ENCODE measurements around the gene MAP3K7CL.

Gene MAP3K7CL

DNA sequence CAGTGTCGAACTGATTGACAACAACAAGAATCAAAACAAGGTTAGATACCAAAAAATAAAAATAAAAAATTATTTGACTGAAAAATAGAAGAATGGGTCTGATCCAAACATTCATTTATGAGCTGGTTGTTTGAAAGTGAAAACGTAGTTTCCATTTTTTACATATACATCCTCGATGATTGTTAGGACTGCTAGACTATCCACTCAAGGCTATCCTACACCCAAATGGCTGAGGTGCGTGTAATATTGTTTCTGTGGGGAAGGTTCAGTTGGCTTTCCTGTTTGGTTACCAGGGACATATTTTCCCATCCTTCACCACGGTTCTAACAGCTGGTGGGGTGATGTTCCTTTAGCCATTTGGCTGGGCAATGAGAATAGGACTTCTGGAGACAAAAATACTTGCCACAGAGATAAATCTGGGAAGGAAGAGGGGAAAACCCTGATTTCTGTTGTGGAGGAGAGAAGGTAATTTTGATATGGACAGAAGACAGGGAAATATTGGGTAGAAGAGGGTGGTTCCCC, 66.3 kb downstream of the MAP3K7CL start:
- no peak for DNase-seq (ENCODE audit: low read depth)

DNA sequence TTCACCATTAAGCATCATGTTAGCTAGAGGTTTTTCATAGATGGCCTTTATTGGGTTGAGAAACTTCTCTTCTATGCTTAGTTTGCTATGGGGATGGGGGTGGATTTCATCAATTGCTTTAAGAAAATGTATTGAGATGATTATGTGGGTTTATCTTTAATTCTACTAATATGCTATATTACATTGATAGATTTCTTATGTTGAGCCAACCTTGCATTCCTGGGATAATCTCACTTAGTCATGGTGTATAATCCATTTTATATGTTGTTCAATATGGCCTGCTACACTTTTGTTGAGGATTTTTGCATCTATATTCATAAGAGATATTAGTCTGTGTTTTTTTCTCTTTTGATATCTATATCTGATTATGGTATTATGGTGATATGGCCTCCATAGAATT, 70.7 kb downstream of the MAP3K7CL start:
- DNase-seq (ENCODE audit: low read depth): no peak

DNA sequence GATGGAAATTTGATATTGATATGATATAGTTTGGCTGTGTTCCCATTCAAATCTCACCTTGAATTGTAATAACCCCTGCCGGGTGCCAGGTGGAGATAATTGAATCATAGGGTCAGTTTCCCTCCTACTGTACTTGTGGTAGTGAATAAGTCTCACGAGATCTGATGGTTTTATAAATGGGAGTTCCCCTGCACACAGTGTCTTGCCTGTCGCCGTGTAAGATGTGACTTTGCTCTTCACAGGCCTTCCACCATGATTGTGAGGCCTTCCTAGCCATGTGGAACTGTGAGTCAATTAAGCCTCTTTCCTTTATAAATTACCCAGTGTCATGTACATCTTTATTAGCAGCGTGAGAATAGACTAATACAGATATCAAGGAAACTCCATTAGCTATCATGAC, 74.6 kb downstream of the MAP3K7CL start:
- no peak for DNase-seq (ENCODE audit: low read depth)

DNA sequence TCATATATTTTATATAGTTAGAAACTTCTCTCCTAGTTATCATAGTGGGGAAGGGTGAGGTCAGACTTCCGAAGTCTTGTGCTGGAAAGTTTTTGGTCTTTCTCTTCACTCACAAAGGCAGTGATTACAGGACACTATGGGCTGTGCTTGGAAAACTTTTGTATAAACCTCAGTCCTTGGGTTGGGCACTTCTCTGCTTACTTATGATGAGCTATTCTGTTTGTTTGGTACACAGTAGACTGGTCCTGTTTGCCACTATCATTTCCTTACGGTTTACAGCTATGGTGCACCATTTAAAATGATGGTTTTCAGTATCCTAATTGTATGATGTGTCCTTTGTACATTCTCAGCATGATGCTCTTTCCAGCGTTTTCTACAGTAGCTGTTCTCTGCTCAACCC, 75.5 kb downstream of the MAP3K7CL start:
- DNase-seq (ENCODE audit: low read depth): no peak

DNA sequence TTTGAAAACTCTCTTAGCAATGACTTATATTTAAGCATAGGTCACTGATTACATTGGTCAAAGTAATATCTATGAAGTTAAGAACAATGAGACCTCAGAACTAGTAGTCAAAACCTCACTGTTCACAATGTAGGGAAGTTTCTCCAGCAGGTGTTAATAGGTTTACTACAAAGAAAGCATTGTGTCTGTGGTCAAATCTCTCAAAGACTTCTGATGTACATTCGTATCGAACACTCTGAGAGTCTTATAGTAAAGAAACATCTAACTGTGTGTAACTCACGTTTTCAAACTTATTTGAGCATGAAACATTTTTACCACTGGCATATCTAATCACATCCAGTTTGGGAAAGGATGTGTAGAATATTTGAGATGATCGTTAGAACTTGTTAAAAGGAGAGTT, 76.0 kb downstream of the MAP3K7CL start:
- no peak for DNase-seq (ENCODE audit: low read depth)

DNA sequence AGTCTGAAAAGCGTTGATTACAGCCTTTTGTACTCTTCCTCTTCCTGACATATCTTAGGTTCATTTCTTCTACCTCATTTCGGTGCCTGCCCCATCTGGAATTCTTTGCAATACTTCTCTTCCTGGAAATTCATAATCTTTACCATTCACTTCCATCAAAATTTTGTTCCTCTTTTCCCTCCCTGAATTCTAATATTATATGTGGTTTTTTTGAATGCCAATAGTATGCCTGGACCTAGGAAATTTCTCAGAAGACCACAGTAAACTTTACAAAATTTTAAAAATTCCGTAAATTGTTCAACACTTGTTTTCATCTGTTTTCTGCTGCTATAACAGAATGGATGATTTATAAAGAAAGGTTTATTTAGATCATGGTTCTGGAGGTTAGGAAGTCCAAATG, 76.8 kb downstream of the MAP3K7CL start:
- no peak for DNase-seq (ENCODE audit: low read depth)

DNA sequence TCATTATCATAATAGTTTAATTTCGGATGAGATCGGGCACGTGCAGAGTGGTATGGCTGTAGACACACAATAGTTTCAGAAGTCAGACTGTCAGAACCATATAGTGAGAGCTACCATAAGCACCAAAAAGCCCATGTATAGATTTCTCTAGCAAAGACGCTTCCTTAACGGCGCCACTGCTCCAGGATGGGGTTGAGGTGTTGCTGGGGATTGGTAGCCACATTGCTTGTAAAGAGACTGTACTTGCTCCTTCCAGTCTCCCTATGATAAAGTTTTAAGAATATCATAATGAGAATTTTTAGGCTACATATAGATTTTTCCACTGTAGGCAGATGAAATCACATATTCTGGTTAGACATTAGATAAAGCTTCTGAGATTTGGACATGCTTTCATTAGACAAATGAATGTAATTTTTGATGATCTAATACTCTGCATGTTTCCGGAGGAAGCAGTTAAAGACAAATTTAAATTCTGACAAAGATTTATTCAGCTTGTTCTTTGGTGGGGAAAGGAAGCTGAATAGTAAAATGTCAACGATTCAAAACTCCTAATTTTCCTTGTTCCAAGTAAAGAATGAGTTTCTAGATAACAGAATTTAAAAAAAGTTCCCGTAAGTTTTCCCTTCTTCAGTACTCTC, 77.7 kb downstream of the MAP3K7CL start:
- DNase-seq (ENCODE audit: low read depth): no peak

DNA sequence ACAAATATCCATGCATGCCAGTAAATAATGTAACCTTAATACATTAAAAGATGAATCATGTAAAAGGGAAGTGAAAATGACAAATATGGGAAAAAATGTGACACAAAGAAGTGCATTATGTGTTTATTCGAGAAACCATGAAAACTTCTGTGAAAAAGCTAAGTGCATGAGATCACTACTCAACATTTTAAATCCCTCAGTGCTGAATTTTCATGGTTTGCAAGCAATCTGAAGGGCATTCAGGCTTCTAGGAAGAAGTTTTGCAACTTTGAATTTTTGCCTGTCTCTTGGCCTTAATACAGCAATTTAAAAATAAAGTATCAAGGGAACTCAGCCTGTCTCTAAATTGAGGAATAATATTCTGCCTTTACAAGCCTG, 78.2 kb downstream of the MAP3K7CL start:
- peak; percentile 93 for DNase-seq (ENCODE audit: low read depth)

DNA sequence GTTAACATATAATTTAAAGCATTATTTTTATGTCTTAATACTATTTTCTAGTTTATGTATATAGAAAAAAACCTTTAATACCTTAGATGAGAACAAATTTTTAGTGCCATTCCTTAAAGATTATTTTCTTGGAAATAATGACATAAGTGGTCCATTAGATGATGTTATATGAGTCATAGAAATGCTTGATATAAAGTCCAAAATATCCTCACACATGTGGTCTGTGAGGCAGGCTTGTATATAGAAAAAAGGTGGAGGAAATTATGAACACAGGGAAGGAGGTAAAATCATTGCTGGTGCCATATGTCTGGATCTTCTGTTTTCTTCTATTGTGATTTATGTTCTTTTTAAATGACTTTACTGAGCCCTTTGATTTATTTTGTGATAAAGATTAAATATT, 79.3 kb downstream of the MAP3K7CL start:
- DNase-seq (ENCODE audit: low read depth): peak; percentile 73

DNA sequence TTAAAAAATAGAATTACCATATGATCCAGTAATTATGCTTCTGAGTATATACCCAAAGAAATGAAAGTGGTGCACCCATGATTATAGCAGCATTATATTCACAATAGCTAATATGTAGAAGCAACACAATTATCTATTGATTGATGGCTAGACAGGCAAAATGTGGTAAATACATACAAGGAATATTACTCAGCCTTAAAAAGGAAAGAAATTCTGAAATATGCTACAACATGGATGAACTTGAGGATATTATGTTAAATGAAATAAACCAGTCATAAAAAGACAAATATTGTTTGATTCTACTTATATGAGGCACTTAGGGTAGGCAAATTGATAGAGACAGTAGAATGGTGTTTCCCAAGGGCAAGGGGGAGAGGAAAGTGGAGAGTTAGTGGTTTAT, 80.8 kb downstream of the MAP3K7CL start:
- no peak for DNase-seq (ENCODE audit: low read depth)

DNA sequence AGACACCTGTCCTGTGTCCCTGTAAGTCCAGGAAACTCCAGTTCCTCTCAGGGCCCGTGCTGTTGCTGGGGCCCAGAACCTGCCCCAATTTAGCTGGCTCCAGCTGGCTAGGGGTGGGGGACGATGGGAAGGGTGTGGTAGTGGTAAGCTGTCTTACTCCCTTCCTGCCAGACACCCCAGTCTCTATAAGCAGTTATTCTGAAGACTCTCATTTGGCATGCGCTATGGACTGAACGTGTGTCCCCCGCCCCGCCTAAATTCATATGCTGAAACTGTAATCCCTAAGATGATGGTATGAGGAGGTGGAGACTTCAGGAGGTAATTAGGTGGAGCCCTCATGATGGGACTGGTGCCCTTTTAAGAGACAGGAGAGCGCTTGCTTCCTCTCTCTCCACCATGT, 82.0 kb downstream of the MAP3K7CL start:
- no peak for DNase-seq (ENCODE audit: low read depth)

DNA sequence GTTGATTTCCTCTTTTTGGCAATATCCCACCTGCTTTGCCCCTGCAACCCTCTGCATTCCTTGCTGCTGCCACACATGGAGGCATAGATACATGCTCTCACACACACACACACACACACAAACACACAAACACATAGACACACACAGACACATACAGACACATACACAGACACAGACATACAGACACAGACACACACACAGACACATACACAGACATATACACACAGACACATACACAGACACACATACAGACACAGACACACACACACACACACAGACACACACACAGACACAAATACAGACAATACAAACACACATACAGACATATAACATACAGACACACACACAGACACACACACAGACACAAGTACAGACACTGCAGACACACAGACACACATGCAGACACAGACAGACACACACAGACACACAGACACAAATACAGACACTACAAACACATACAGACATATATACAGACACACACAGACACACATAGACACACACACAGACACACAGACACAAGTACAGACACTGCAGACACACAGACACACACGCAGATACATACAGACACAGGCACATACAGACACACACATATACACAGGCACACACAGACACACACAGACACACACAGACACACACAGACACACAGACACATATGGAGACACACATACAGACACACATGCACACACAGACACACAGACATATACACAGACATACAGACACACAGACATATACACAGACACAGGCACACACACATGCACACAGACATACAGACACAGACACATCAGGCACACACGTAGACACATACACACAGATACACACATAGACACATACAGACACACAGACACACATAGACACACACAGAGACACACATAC, 83.3 kb downstream of the MAP3K7CL start:
- DNase-seq (ENCODE audit: low read depth): no peak

DNA sequence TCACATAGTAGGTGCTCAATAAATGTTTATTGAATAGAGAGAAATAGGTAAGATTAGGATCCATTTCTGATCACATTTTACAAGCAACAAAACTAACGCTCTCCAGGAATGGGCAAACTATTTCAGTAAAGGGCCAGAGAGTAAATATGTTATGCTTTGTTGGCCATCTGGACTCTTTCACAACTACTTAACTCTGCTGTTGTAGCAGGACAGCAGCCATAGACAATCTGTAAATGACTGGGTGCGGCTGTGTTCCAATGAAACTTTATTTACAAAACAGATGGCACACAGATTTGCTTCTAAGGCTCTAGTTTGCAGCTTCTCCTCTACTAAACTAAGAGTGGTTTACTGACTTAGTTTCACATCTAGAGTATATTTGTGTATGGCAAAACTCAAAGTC, 85.3 kb downstream of the MAP3K7CL start:
- no peak for DNase-seq (ENCODE audit: low read depth)

DNA sequence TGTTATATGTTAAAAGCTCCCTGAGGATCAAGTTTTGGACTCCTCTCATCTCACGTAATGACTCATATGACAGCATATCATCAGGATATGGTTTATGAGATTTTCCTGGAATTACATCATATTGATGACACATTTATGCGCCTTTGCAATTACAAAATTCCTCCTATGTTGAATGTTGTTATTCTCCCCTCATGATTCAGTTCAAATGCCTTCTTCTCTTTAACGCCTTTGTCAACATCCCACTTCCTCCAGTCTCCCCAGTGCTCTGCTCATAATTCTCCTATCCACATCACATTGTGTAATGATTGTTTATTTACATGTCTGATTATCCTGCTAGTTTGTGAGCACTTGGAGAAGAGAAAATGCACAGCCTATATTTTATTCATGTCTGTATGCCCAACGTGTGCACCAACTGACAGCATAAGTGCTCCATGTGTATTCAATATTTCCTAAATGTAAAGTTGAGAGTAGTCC, 87.4 kb downstream of the MAP3K7CL start:
- peak; percentile 98 for DNase-seq (ENCODE audit: low read depth)

DNA sequence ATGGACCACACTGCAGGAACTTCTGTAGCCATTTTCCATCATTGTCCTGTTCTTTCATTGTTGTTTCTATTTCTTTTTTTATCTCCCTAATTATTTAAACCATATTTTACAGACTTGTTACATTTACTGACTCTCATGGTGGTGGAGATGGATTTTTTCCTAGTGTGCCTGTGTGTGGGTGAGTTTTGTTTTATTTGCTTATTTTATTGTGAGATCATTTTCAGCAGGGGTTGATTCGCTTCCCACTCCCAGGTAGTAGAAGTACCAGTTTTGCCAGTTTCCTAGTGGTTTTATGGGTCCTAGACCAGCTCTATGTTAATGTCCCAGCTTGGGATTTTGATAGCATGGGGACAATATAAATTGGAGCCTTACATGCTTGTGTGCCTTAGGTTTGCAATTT, 88.3 kb downstream of the MAP3K7CL start:
- no peak for DNase-seq (ENCODE audit: low read depth)

DNA sequence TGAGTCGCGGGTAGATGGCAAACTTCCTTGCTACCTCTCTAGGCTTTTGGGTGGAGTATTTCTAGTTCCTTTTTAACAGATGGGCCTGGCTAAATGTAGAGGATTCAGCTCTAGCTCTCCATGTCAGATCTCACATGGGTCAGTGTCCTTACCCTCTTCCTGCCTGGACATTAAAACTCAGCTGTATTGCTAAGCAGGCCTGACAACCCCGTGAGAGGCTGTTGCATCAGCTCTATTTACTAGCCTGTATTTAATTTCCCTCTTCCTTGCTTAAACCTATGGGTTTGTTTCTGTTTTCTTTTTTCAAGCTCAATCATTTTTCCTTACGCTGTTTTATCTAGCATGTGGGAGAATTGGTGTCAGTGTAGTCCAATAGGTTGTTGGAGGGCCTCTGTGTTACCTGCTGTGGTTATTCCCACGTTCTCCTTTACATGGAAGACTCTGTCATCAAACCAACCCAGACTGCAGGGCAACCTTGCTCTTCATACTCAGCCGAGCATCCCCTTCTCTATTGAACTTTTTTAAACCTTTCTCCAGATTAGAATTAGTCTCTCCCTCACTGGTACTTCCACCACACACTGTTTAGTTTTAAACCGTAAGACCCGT, 88.8 kb downstream of the MAP3K7CL start:
- no peak for DNase-seq (ENCODE audit: low read depth)

DNA sequence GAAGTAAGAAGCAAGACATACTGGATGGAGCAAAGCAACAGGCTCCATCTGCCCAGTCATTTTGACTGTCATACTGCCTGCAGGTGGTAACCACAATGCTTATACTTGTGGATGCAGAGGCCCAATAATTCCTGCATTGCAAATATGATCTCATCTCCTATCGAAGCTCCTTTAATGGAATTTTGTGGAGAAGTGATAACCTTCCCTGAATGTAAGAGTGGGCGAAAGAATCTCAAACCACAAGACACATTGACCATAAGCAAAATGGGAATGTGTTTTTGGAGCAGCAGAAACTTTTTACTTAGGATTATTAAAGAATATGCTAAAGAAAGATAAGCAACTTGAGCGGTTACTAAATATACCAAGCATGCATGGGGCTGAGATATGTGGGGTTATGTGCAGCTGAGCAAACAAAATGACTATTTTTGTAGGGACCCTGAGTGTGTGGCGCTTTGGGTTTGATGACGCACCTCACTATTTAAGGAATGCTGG, 90.9 kb downstream of the MAP3K7CL start:
- peak; percentile 81 for DNase-seq (ENCODE audit: low read depth)

DNA sequence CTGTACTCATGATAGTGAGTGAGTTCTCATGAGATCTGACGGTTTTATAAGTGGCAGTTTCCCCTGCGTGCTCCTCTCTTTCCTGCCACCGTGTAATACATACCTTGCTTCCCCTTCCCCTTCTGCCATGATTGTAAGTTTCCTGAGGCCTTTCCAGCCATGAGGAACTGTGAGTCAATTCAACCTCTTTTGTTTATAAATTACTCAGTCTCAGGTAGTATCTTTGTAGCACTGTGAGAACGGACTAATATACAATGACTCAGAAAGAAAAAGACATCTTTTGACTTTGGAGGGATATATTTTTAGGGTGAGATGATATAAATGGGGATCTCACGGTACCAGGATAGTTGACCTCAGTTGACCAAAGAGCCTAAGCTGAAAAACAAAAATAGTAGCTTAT, 93.6 kb downstream of the MAP3K7CL start:
- DNase-seq (ENCODE audit: low read depth): peak; percentile 51
